GM10266 (cell line): ENCODE results near the gene THBS2.

Source experiments
- DNase-seq: peaks from one replicate; pipeline ENCODE4 v3.0.0; 2012; ENCODE audit errors: extremely low spot score
- CTCF ChIP-seq: IDR thresholded peaks from 2 replicates; pipeline ENCODE4 v1.5.1; 2012; ENCODE audit warnings: mild to moderate bottlenecking, low read depth; ENCODE audit not compliant: control insufficient read depth, insufficient read depth; ENCODE audit errors: missing control alignments

THBS2 gene

GRCh38 chr6:169230946-169231789 lies 22.5 kb downstream of the THBS2 start:
- DNase-seq: no peak
- no peak for TF ChIP-seq CTCF

GRCh38 chr6:169230322-169230665 lies 23.4 kb downstream of the THBS2 start:
- no peak for TF ChIP-seq CTCF
- DNase-seq: no peak

- no peak for DNase-seq
- no peak for TF ChIP-seq CTCF
These were observed 23.9 kb downstream of the THBS2 start for GRCh38 chr6:169229615-169230321.

- DNase-seq: no peak
These were observed 26.5 kb downstream of the THBS2 start for GRCh38 chr6:169227116-169227515.

GRCh38 chr6:169225887-169226286 lies 27.8 kb downstream of the THBS2 start:
- no peak for DNase-seq
- no peak for TF ChIP-seq CTCF

More at GRCh38 chr6:169227116-169227515, 26.5 kb downstream of the THBS2 start:
- TF ChIP-seq CTCF: no peak

- no peak for TF ChIP-seq CTCF
- no peak for DNase-seq
These were observed 28.5 kb downstream of the THBS2 start for GRCh38 chr6:169225131-169225576.

- TF ChIP-seq CTCF: no peak
- DNase-seq: no peak
These were observed 28.9 kb downstream of the THBS2 start for GRCh38 chr6:169224716-169225115.
